Activated CD4-positive, alpha-beta T cell treated with anti-CD3 and anti-CD28 coated beads for 24 hours (primary cell): Measurements from ENCODE around the gene CDH1.

ENCODE experiments used
- DNase-seq, 2 donors: peaks; one replicate each; pipeline ENCODE4 v3.0.0-alpha.2; 2020; ENCODE audit warnings: low read depth in 2 of 2

The CDH1 gene

GRCh38 chr16:68732042-68732680, 4.9 kb upstream of the CDH1 start:
- DNase-seq = no peak

GRCh38 chr16:68732741-68733399, 4.2 kb upstream of the CDH1 start:
- DNase-seq = no peak

DNA sequence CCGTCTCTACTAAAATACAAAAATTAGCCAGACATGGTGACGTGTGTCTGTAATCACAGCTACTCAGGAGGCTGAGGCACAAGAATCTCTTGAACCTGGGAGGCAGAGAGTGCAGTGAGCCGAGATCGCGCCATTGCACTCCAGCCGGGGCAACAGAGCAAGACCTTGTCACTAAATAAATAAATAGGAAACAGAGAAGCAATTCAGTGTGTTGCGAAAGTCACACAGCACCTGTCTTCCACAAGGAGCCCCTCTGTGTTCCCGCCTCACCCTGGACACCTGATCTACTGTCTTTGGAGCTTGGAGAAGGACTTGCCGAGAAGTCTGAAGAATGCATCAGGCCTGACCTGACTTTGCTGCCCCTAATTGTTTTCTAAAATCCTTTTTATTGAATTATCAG, 3.5 kb upstream of the CDH1 start:
- DNase-seq = no peak

- DNase-seq = no peak
Measured at GRCh38 chr16:68734782-68735181, 2.3 kb upstream of the CDH1 start.

GRCh38 chr16:68736561-68736960, 531 bp upstream of the CDH1 start:
- no peak for DNase-seq

GRCh38 chr16:68737730-68738629, 888 bp downstream of the CDH1 start:
- no peak for DNase-seq

- no peak for DNase-seq
Measured at GRCh38 chr16:68739964-68740627, 3.0 kb downstream of the CDH1 start.

- no peak for DNase-seq
Measured at GRCh38 chr16:68740628-68741346, 3.7 kb downstream of the CDH1 start.

- DNase-seq = no peak
Measured at GRCh38 chr16:68743664-68744063, 6.6 kb downstream of the CDH1 start.

- DNase-seq = no peak
Measured at GRCh38 chr16:68744744-68745280, 7.7 kb downstream of the CDH1 start.

DNA sequence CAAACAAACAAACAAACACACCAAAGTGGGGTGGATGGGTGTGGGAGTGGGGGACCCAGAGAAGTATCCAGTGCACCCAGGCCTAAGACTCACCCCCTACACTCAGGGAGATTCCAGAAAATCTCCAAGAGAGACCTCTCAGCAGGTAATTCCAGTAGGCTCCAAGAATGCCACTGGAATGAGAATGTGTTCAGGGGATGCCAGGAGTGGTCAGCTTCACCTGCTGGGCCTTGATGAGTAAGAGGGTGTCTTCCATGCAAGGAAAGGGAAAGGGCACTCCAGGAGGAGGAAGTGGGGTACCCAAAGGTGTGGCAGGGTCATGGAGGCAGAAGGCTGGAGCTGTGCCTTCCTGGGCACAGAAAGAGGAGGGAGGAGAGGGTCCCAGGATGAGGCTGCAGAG, 9.9 kb downstream of the CDH1 start:
- no peak for DNase-seq

- DNase-seq = no peak
Measured at GRCh38 chr16:68749432-68749831, 12.3 kb downstream of the CDH1 start.

- no peak for DNase-seq
Measured at GRCh38 chr16:68750193-68750695, 13.2 kb downstream of the CDH1 start.

- DNase-seq = no peak
Measured at GRCh38 chr16:68751160-68751559, 14.1 kb downstream of the CDH1 start.

GRCh38 chr16:68752602-68753001, 15.5 kb downstream of the CDH1 start:
- peak; percentile 7 to 15 for DNase-seq

DNA sequence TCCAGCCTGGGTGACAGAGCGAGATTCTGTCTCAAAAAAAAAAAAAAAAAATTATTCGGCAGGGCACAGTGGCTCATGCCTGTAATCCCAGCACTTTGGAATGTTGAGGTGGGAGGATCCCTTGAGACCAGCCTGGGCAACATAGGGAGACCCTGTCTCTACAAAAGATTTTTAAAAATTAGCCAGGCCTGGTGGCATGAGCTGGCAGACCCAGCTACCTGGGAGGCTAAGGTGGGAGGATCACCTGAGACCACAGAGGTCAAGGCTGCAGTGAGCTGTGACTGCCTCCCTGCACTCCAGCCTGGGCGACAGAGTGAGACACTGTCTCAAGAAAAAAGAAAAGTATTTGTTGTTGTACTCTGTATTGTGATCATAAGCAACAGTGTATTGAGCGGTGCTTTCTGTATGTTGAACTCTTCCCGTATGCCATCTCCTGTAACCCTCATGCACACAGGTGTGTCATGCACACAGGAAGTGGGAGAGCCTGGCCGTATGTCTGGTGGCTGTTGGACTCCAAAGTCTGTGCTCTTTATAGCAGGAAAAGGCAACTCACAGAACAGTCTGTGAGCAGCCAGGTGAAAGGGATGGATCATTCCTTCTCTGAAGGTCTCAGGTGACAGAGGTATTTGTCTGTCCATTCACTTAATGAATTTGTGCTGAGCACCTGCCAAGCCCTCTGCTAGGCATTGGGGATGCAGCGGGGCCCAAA, 17.1 kb downstream of the CDH1 start:
- no peak for DNase-seq

- DNase-seq = peak; percentile 58 to 62
Measured at GRCh38 chr16:68756239-68756915, 19.3 kb downstream of the CDH1 start.

DNA sequence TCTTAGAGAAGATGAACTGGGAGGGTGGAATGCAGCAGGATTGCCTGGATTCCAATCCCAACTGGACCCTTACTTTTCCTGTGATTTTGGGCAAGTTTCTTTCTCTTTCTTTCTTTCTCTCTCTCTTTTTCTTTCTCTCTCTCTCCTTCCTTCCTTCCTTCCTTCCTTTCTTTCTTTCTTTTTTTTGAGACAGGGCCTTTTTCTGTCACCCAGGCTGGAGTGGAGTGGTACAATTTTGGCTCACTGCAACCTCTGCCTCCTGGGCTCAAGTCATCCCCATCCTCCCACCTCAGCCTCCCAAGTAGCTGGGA, 20.5 kb downstream of the CDH1 start:
- DNase-seq = no peak

DNA sequence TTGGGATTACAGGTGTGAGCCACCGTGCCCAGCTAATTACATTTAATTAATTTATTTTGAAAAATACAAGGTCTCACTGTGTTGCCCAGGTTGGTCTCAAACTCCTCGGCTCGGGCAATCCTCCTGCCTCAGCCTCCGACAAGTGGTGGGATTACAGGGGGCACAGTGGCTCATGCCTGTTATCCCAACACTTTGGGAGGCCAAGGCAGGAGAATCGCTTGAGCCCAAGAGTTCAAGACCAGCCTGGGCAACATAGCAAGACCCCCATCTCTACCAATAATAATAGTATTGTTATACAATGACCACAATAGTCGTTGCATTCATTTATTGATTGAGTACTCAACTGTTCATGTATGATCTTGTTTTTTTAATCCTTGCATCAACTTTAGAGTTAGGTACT, 22.0 kb downstream of the CDH1 start:
- DNase-seq = no peak

- peak; percentile 31 to 48 for DNase-seq
Measured at GRCh38 chr16:68760671-68761275, 23.7 kb downstream of the CDH1 start.
